T-helper 1 cell treated with Interleukin-12 subunit alpha and Interleukin-12 subunit beta and Interleukin-4 antibody, amounts not matched to agents 30 μg/mL and 1 μg/mL, for 36 hours (primary cell): ENCODE measurements around the gene NAV3.
"Not testable (repeated sequence)": the region's sequence is repeated elsewhere in the genome, so short reads cannot be mapped to it uniquely, and the experiment has no call there.

Source experiments
- H3K27ac Mint-ChIP-seq: one replicate; pipeline ENCODE4 v1.8.0; 2021; ENCODE audit warnings: mild to moderate bottlenecking, mixed read lengths
- H3K27me3 Mint-ChIP-seq: one replicate; pipeline ENCODE4 v1.8.0; 2021; ENCODE audit warnings: low read depth, mixed read lengths
- H3K36me3 Mint-ChIP-seq: one replicate; pipeline ENCODE4 v1.8.0; 2021; ENCODE audit warnings: low read depth, mixed read lengths
- H3K4me1 Mint-ChIP-seq: one replicate; pipeline ENCODE4 v1.8.0; 2021; ENCODE audit warnings: low read depth, mixed read lengths
- H3K4me3 Mint-ChIP-seq: one replicate; pipeline ENCODE4 v1.8.0; 2021; ENCODE audit warnings: mild to moderate bottlenecking, moderate library complexity, mixed read lengths
- H3K9me3 Mint-ChIP-seq: one replicate; pipeline ENCODE4 v1.8.0; 2021; ENCODE audit warnings: mixed read lengths

Gene NAV3

DNA sequence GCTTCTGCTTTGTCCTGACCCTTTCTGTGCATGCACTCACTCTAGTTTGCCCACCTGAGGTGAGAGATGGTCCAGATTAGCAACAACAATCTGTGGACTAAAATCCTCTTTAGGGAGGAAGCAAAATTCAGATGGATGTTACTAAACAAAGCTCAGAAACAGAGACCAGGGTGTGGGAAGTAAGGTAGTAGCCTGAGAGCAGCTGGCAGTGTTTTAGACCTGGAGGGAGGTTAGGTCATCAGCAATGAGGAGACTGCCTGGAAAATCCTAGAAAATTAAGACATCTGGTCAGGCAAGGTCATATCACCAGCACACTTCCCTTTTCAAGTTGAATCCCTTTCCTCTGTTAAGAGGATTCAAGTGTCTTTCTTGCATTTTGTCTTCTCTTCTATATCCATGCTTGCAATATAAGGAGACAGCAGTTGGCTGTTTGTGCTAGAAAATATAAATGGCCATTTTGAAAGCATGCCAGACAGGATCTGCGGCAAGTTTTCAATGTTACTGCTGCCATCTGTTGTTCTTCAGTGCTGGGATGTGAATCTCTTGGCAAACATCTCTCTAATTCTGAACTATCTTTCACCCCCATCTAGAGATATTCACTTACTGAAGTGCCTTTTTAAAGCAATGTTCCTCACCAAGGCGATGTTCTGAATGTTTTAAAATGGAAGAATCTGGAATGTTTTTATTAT, 266.4 kb downstream of the NAV3 start:
- H3K9me3 Mint-ChIP-seq: peaks cover 2% of the 10 kb centered on the region
- H3K27ac Mint-ChIP-seq: no peak overlapping the region
- no peaks in the 10 kb centered on the region for H3K36me3 Mint-ChIP-seq
- H3K4me3 Mint-ChIP-seq: no peak overlapping the region
- H3K4me1 Mint-ChIP-seq: no peaks in the 10 kb centered on the region
- H3K27me3 Mint-ChIP-seq: no peaks in the 10 kb centered on the region

- Mint-ChIP-seq H3K9me3 (peaks cover 3% of the 10 kb centered on the region), H3K4me3 (no peak overlapping the region), H3K36me3 (no peaks in the 10 kb centered on the region), H3K4me1 (no peaks in the 10 kb centered on the region), H3K27ac (no peak overlapping the region), H3K27me3 (no peaks in the 10 kb centered on the region)
Observed at GRCh38 chr12:78099806-78100205, 269.1 kb downstream of the NAV3 start.

GRCh38 chr12:78101113-78101876, 270.6 kb downstream of the NAV3 start:
- Mint-ChIP-seq H3K27ac (no peak overlapping the region), H3K4me1 (no peaks in the 10 kb centered on the region), H3K36me3 (no peaks in the 10 kb centered on the region), H3K4me3 (no peak overlapping the region), H3K27me3 (no peaks in the 10 kb centered on the region), H3K9me3 (peaks cover 3% of the 10 kb centered on the region)

- Mint-ChIP-seq H3K4me3 (no peak overlapping the region), H3K27ac (no peak overlapping the region), H3K27me3 (no peaks in the 10 kb centered on the region), H3K4me1 (no peaks in the 10 kb centered on the region), H3K9me3 (peaks cover 3% of the 10 kb centered on the region), H3K36me3 (no peaks in the 10 kb centered on the region)
Observed at GRCh38 chr12:78101946-78102635, 271.4 kb downstream of the NAV3 start.

GRCh38 chr12:78102801-78103200, 272.1 kb downstream of the NAV3 start:
- not testable (repeated sequence) for H3K36me3 Mint-ChIP-seq, H3K9me3 Mint-ChIP-seq, H3K4me1 Mint-ChIP-seq, H3K27me3 Mint-ChIP-seq, H3K27ac Mint-ChIP-seq, H3K4me3 Mint-ChIP-seq

GRCh38 chr12:78115889-78116288, 285.2 kb downstream of the NAV3 start:
- H3K27ac Mint-ChIP-seq: no peak overlapping the region
- H3K9me3 Mint-ChIP-seq: peaks cover 18% of the 10 kb centered on the region
- no peaks in the 10 kb centered on the region for H3K27me3 Mint-ChIP-seq
- H3K4me1 Mint-ChIP-seq: no peaks in the 10 kb centered on the region
- H3K4me3 Mint-ChIP-seq: no peak overlapping the region
- no peaks in the 10 kb centered on the region for H3K36me3 Mint-ChIP-seq

- no peaks in the 10 kb centered on the region for H3K27me3 Mint-ChIP-seq
- peaks cover 9% of the 10 kb centered on the region for H3K9me3 Mint-ChIP-seq
- H3K4me3 Mint-ChIP-seq: no peak overlapping the region
Observed at GRCh38 chr12:78118036-78118435, 287.3 kb downstream of the NAV3 start.

GRCh38 chr12:78118486-78118885, 287.8 kb downstream of the NAV3 start:
- H3K36me3 Mint-ChIP-seq: no peaks in the 10 kb centered on the region
- peaks cover 9% of the 10 kb centered on the region for H3K9me3 Mint-ChIP-seq
- H3K27ac Mint-ChIP-seq: no peak overlapping the region
- no peak overlapping the region for H3K4me3 Mint-ChIP-seq
- H3K4me1 Mint-ChIP-seq: no peaks in the 10 kb centered on the region
- no peaks in the 10 kb centered on the region for H3K27me3 Mint-ChIP-seq

More at GRCh38 chr12:78118036-78118435, 287.3 kb downstream of the NAV3 start:
- Mint-ChIP-seq H3K27ac (no peak overlapping the region), H3K36me3 (no peaks in the 10 kb centered on the region), H3K4me1 (no peaks in the 10 kb centered on the region)

GRCh38 chr12:78119351-78119918, 288.7 kb downstream of the NAV3 start:
- H3K36me3 Mint-ChIP-seq: no peaks in the 10 kb centered on the region
- H3K27ac Mint-ChIP-seq: no peak overlapping the region
- H3K27me3 Mint-ChIP-seq: no peaks in the 10 kb centered on the region

DNA sequence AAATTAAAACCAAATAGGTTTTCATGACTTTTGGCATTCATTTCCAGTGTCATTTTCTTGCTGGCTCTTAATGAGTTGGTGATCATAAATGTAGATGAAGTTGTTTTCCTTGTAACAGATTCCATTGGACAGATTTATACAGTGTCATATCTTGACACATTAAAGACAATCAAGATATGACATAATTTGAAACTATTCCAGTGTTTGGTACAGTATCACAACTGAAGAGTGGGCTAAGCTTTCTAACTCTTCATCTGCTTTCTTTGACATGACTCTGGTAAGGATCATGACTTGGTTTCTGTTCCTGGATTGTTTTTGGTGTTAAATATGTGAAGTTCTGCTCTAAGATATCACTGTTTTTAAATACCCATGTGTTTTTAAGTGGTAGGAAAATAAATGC, 289.6 kb downstream of the NAV3 start:
- H3K27ac Mint-ChIP-seq: no peak overlapping the region
- no peaks in the 10 kb centered on the region for H3K27me3 Mint-ChIP-seq
- no peaks in the 10 kb centered on the region for H3K9me3 Mint-ChIP-seq
- H3K4me1 Mint-ChIP-seq: no peaks in the 10 kb centered on the region
- H3K36me3 Mint-ChIP-seq: no peaks in the 10 kb centered on the region
- H3K4me3 Mint-ChIP-seq: no peak overlapping the region

More at GRCh38 chr12:78119351-78119918, 288.7 kb downstream of the NAV3 start:
- Mint-ChIP-seq H3K9me3 (peaks cover 1% of the 10 kb centered on the region), H3K4me3 (no peak overlapping the region), H3K4me1 (no peaks in the 10 kb centered on the region)

DNA sequence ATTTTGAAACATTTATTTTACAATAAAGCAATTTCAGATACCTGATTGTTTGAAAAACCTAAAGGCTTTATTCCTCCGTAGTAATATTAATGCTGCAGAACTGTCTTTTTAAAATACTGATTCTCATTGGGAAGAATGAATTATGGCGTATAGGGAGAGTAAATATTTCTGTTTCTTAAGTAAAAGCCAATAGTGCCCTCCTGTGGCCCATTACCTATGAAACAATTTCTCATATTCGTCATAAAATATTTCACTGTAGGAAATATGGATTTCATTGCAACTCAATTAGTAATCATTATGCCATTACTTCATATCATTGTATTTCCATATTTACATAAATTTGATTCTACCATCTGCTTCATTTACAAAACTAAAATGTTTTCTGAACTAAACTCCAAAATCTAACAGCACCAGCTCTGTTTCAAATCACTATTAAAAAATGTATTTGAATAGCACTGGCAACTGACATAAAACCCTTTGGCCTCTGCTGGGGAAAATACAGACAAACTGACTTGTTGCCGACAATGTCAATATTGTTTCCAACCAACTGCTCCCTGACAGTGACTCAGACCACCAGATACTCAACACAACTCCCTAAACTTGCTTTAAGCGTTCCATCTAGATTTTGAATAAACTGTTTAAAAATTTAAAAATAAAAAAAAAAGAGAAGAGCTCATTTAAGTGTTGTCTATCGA, 290.3 kb downstream of the NAV3 start:
- Mint-ChIP-seq H3K27me3 (no peaks in the 10 kb centered on the region), H3K27ac (no peak overlapping the region), H3K36me3 (no peaks in the 10 kb centered on the region), H3K4me1 (no peaks in the 10 kb centered on the region), H3K4me3 (no peak overlapping the region), H3K9me3 (no peaks in the 10 kb centered on the region)

GRCh38 chr12:78121969-78122610, 291.4 kb downstream of the NAV3 start:
- Mint-ChIP-seq H3K36me3 (no peaks in the 10 kb centered on the region), H3K27ac (no peak overlapping the region), H3K9me3 (no peaks in the 10 kb centered on the region), H3K27me3 (no peaks in the 10 kb centered on the region), H3K4me3 (no peak overlapping the region), H3K4me1 (no peaks in the 10 kb centered on the region)

DNA sequence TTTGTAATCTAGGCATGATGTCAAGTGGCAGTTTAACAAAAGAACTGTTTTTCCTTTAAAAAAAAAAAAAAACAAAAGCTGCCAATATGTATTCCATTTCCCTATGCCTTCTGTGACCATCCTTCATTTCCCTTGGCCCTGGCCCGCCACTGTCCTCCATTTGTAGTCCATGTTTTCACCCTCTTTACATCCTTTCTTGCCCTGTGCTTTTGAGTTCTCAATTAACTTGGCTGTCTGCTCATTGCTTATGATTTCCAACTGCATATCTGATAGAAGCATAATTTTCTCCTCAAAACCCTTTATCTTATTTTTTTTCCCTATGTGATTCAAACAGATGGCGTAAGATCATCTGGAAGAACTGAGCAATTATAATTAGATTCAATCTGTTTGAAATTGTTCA, 297.5 kb downstream of the NAV3 start:
- Mint-ChIP-seq H3K4me1 (no peaks in the 10 kb centered on the region), H3K36me3 (no peaks in the 10 kb centered on the region), H3K27ac (no peak overlapping the region), H3K9me3 (no peaks in the 10 kb centered on the region), H3K4me3 (no peak overlapping the region), H3K27me3 (no peaks in the 10 kb centered on the region)

GRCh38 chr12:78143717-78144116, 313.0 kb downstream of the NAV3 start:
- Mint-ChIP-seq H3K4me1 (no peaks in the 10 kb centered on the region), H3K36me3 (no peaks in the 10 kb centered on the region), H3K27me3 (no peaks in the 10 kb centered on the region), H3K27ac (no peak overlapping the region), H3K4me3 (no peak overlapping the region), H3K9me3 (no peaks in the 10 kb centered on the region)
